Common myeloid progenitor, CD34-positive (primary cell): ENCODE data around the gene RTF1. TPM values are rescaled to one million over a fixed set of nuclear protein-coding genes. Genes with fewer than 3 reads are reported as not detected.
"Not testable (repeated sequence)": the region's sequence is repeated elsewhere in the genome, so short reads cannot be mapped to it uniquely, and the experiment has no call there.

Experiments
- CTCF ChIA-PET: fragments of 350-600 bp; sonication (Branson Sonifier 250); formaldehyde crosslinking; loops from one replicate; lab custom pipeline; 2021; ENCODE audit warnings: antibody characterized with exemption; lab: Charles Lee
- POLR2A ChIA-PET: fragments of 350-600 bp; sonication (Branson Sonifier 250); formaldehyde crosslinking; loops from one replicate; lab custom pipeline; 2021; ENCODE audit warnings: antibody characterized with exemption; lab: Charles Lee
- DNase-seq, 3 donors: peaks; one replicate each; pipeline versions ENCODE4 v3.0.0 to v3.0.0-alpha.2; 2013
- H3K27ac ChIP-seq, 2 experiments: 1 replicate in 1 of 2; 2 replicates in 1 of 2; pipeline ENCODE4 v1.7.0; 2013; ENCODE audit warnings: inconsistent platforms in 2 of 2, low read length in 2 of 2, mild to moderate bottlenecking in 2 of 2, low read depth in 1 of 2, moderate library complexity in 1 of 2; ENCODE audit not compliant: severe bottlenecking in 2 of 2, insufficient read depth in 1 of 2, poor library complexity in 1 of 2
- H3K27me3 ChIP-seq, 5 experiments: replicated peaks in 2 of 5; 1 replicate in 3 of 5; 2 replicates in 2 of 5; pipeline versions ENCODE4 v1.6.1 to v1.7.0; 2013; ENCODE audit warnings: low read length in 4 of 5, mild to moderate bottlenecking in 2 of 5, moderate library complexity in 2 of 5, inconsistent platforms in 1 of 5; ENCODE audit not compliant: insufficient read depth in 5 of 5, control insufficient read depth in 4 of 5
- H3K36me3 ChIP-seq, 4 experiments: 1 replicate in 2 of 4; 2 replicates in 2 of 4; pipeline versions ENCODE4 v1.6.1 to v1.7.0; 2013; ENCODE audit warnings: low read length in 3 of 4, control low read depth in 1 of 4, mild to moderate bottlenecking in 1 of 4; ENCODE audit not compliant: control insufficient read depth in 4 of 4, insufficient read depth in 4 of 4
- H3K4me1 ChIP-seq, 4 experiments: 1 replicate in 3 of 4; 2 replicates in 1 of 4; pipeline versions ENCODE4 v1.6.1 to v1.7.1; 2013; ENCODE audit warnings: low read length in 3 of 4, mild to moderate bottlenecking in 3 of 4, control low read depth in 1 of 4, inconsistent platforms in 1 of 4, moderate library complexity in 1 of 4; ENCODE audit not compliant: control insufficient read depth in 4 of 4, insufficient read depth in 4 of 4; ENCODE audit errors: control extremely low read depth in 1 of 4
- H3K4me3 ChIP-seq, 7 experiments: 1 replicate in 4 of 7; 2 replicates in 3 of 7; pipeline versions ENCODE4 v1.5.1 to v1.7.0; 2013; ENCODE audit warnings: mild to moderate bottlenecking in 7 of 7, low read length in 6 of 7, moderate library complexity in 6 of 7, inconsistent platforms in 2 of 7, low read depth in 2 of 7, control low read depth in 1 of 7; ENCODE audit not compliant: insufficient read depth in 4 of 7, control insufficient read depth in 1 of 7; ENCODE audit errors: extremely low read depth in 1 of 7
- H3K9me3 ChIP-seq, 5 experiments: 1 replicate in 4 of 5; 2 replicates in 1 of 5; pipeline versions ENCODE4 v1.6.1 to v1.7.1; 2013; ENCODE audit warnings: low read length in 4 of 5, mild to moderate bottlenecking in 2 of 5, inconsistent platforms in 1 of 5, low read depth in 1 of 5, moderate library complexity in 1 of 5; ENCODE audit not compliant: control insufficient read depth in 4 of 5, insufficient read depth in 2 of 5; ENCODE audit errors: control extremely low read depth in 1 of 5
- WGBS: methylation state at CpG from one replicate; pipeline ENCODE4 v1.1.5; 2013; ENCODE audit not compliant: insufficient coverage; 5-methylcytosine and 5-hydroxymethylcytosine counted together
- polyA plus RNA-seq: library from polyadenylated mRNA; unstranded; fragments of 120-200 nt; gene quantifications from one replicate; pipeline ENCODE4 v1.2.1, GENCODE V29; 2013

RTF1 gene
- 37.0 TPM for polyA plus RNA-seq

GRCh38 chr15:41416742-41417417, at the start of gene RTF1:
TSS of gene RTF1 (plus strand) at chr15:41417095. CDS start at chr15:41417116, 21 bp downstream.
- peaks cover 6 to 30% (median 15%) of the 10 kb centered on the region in 4 experiments for H3K4me1 ChIP-seq
- no peaks in the 10 kb centered on the region for H3K9me3 ChIP-seq
- peak; percentile 88 to 93 (median 92) for DNase-seq
- peak within 1 kb of the TSS; percentile 92 to 99 (median 96) for H3K4me3 ChIP-seq
- POLR2A ChIA-PET, result interaction anchor here (0.6 kb wide), 1 partner anchor 704 kb away, joined by 4 read pairs; no protein-coding TSS in a partner anchor
- H3K27me3 ChIP-seq, result no peaks in the 10 kb centered on the region
- under 1% methylated on average over 50 of the region's 74 CpGs for WGBS
- H3K27ac ChIP-seq, result peak within 1 kb of the TSS; percentile 75 to 87
- H3K36me3 ChIP-seq, result peaks cover 0 to 2% (median 0%) of the 10 kb centered on the region in 4 experiments
- CTCF ChIA-PET, result interaction anchor here (0.5 kb wide), 1 partner anchor 32 kb away, joined by 3 read pairs; no protein-coding TSS in a partner anchor

GRCh38 chr15:41367418-41367817, 49.5 kb upstream of the RTF1 start:
- Histone ChIP-seq H3K27ac (no peak overlapping the region), H3K36me3 (peaks cover 23 to 73% (median 48%) of the 10 kb centered on the region in 4 experiments), H3K4me1 (no peaks in the 10 kb centered on the region), H3K27me3 (no peaks in the 10 kb centered on the region), H3K9me3 (no peaks in the 10 kb centered on the region), H3K4me3 (no peak overlapping the region)
- WGBS, result 100% methylated on average over 3 of the region's 3 CpGs
- DNase-seq, result no peak
- POLR2A ChIA-PET, result no interaction called here
- CTCF ChIA-PET, result no interaction called here

DNA sequence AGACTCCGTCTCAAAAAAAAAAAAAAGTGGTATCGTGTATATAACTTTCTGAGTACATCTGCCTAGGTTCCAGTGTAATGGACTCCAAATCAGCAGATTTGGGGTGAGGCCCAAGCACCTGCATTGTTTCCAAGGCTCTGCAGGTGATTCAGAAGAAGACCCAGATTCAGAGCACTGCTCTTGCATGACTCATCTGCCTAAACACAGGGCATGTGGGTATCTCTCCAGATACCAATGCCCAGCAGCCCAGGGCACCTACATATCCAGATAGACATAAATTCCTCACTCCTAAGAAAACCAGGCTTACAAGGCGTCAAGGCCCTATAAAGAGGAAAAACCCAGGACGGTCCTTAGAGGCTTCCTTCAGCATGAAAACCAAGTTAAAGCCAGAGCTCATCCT, 38.9 kb upstream of the RTF1 start:
- 100% methylated on average over 4 of the region's 4 CpGs for WGBS
- CTCF ChIA-PET, result no interaction called here
- Histone ChIP-seq H3K9me3 (no peaks in the 10 kb centered on the region), H3K4me3 (no peak overlapping the region), H3K27me3 (no peaks in the 10 kb centered on the region), H3K36me3 (peaks cover 21 to 58% (median 40%) of the 10 kb centered on the region in 4 experiments), H3K27ac (no peak overlapping the region), H3K4me1 (no peaks in the 10 kb centered on the region)
- POLR2A ChIA-PET, result no interaction called here
- no peak for DNase-seq

- H3K27ac ChIP-seq, H3K9me3 ChIP-seq, CTCF ChIA-PET, DNase-seq, H3K4me1 ChIP-seq, H3K27me3 ChIP-seq, H3K4me3 ChIP-seq, POLR2A ChIA-PET: not testable (repeated sequence)
- 100% methylated on average over 3 of the region's 9 CpGs for WGBS
- H3K36me3 ChIP-seq, result peaks cover 14 to 47% (median 25%) of the 10 kb centered on the region in 4 experiments
These were observed 32.7 kb upstream of the RTF1 start for GRCh38 chr15:41383974-41384749.

- Histone ChIP-seq H3K36me3 (peaks cover 3 to 27% (median 6%) of the 10 kb centered on the region in 4 experiments), H3K27ac (no peak overlapping the region), H3K4me3 (no peak overlapping the region), H3K9me3 (no peaks in the 10 kb centered on the region), H3K27me3 (no peaks in the 10 kb centered on the region), H3K4me1 (peaks cover 0 to 3% (median 2%) of the 10 kb centered on the region in 4 experiments)
- ChIA-PET POLR2A (no interaction called here), CTCF (no interaction called here)
- 88% methylated on average over 6 of the region's 6 CpGs for WGBS
- no peak for DNase-seq
These were observed 29.2 kb upstream of the RTF1 start for GRCh38 chr15:41387646-41388045.

- no CpG with 5 or more reads among the region's 2 CpGs for WGBS
- peak overlapping the region in 1 of 2 experiments; percentile 41 for H3K27ac ChIP-seq
- no peak overlapping the region for H3K4me3 ChIP-seq
- no peaks in the 10 kb centered on the region for H3K27me3 ChIP-seq
- POLR2A ChIA-PET, result interaction anchor here (0.6 kb wide), 1 partner anchor 88 kb away, joined by 3 read pairs; no protein-coding TSS in a partner anchor
- no peak for DNase-seq
- CTCF ChIA-PET, result interaction anchor here (0.7 kb wide), 1 partner anchor 459 kb away, joined by 3 read pairs; no protein-coding TSS in a partner anchor
- peaks cover under 1 to 27% (median 19%) of the 10 kb centered on the region in 4 experiments for H3K36me3 ChIP-seq
- peaks cover 0 to 10% (median 8%) of the 10 kb centered on the region in 4 experiments for H3K4me1 ChIP-seq
- no peaks in the 10 kb centered on the region for H3K9me3 ChIP-seq
These were observed 24.2 kb upstream of the RTF1 start for GRCh38 chr15:41392659-41393058.
